CD4-positive, alpha-beta T cell treated with Interleukin-15 for 1 hour (primary cell): ENCODE measurements around the gene VCL.
"Not testable (repeated sequence)": the region's sequence is repeated elsewhere in the genome, so short reads cannot be mapped to it uniquely, and the experiment has no call there.

Experiments used
- DNase-seq: peaks from one replicate; pipeline ENCODE4 v3.0.0-alpha.2; 2020

VCL gene

GRCh38 chr10:74011017-74011416 is 13.1 kb downstream of the VCL start:
- DNase-seq, result no peak

- DNase-seq, result no peak
Measured at GRCh38 chr10:74011770-74012169, 13.9 kb downstream of the VCL start.

GRCh38 chr10:74012480-74012879 is 14.6 kb downstream of the VCL start:
- no peak for DNase-seq

- no peak for DNase-seq
Measured at GRCh38 chr10:74013004-74013403, 15.1 kb downstream of the VCL start.

- DNase-seq, result not testable (repeated sequence)
Measured at GRCh38 chr10:74014574-74014973, 16.7 kb downstream of the VCL start.

GRCh38 chr10:74018241-74018640 is 20.3 kb downstream of the VCL start:
- DNase-seq, result no peak

GRCh38 chr10:74021248-74022055 is 23.5 kb downstream of the VCL start:
- DNase-seq, result no peak

GRCh38 chr10:74022926-74023629 is 25.2 kb downstream of the VCL start:
- no peak for DNase-seq

- no peak for DNase-seq
Measured at GRCh38 chr10:74024600-74024999, 26.7 kb downstream of the VCL start.

GRCh38 chr10:74025380-74025978 is 27.6 kb downstream of the VCL start:
- DNase-seq, result no peak

GRCh38 chr10:74026428-74027015 is 28.6 kb downstream of the VCL start:
- no peak for DNase-seq

GRCh38 chr10:74027702-74028101 is 29.8 kb downstream of the VCL start:
- no peak for DNase-seq

GRCh38 chr10:74029943-74030342 is 32.0 kb downstream of the VCL start:
- DNase-seq, result no peak

GRCh38 chr10:74032208-74032607 is 34.3 kb downstream of the VCL start:
- DNase-seq, result not testable (repeated sequence)

GRCh38 chr10:74032900-74033655 is 35.2 kb downstream of the VCL start:
- DNase-seq, result no peak

GRCh38 chr10:74033702-74034101 is 35.8 kb downstream of the VCL start:
- no peak for DNase-seq

- DNase-seq, result no peak
Measured at GRCh38 chr10:74034301-74034700, 36.4 kb downstream of the VCL start.

- no peak for DNase-seq
Measured at GRCh38 chr10:74035303-74035702, 37.4 kb downstream of the VCL start.

GRCh38 chr10:74036474-74036873 is 38.6 kb downstream of the VCL start:
- no peak for DNase-seq

- no peak for DNase-seq
Measured at GRCh38 chr10:74039561-74040145, 41.7 kb downstream of the VCL start.

- no peak for DNase-seq
Measured at GRCh38 chr10:74040200-74041126, 42.5 kb downstream of the VCL start.
